Loucy (cell line): ENCODE results near the gene PTCH1.

Experiments used
- H2AFZ ChIP-seq: fragments of 200-600 bp; sonication (generic); 2 replicates; pipeline ENCODE4 v1.6.0; 2016; ENCODE audit warnings: antibody characterized with exemption, mild to moderate bottlenecking, low read length, moderate library complexity
- H3F3A ChIP-seq: fragments of 200-600 bp; 2 replicates; pipeline ENCODE4 v1.6.0; 2016; ENCODE audit warnings: antibody characterized with exemption, low read depth, mild to moderate bottlenecking
- H3K27me3 ChIP-seq: fragments of 200-600 bp; sonication (generic); 2 replicates; pipeline ENCODE4 v1.6.1; 2014; ENCODE audit warnings: low read length, mild to moderate bottlenecking; ENCODE audit not compliant: insufficient read depth, poor library complexity, severe bottlenecking
- H3K36me3 ChIP-seq: fragments of 200-600 bp; sonication (generic); 2 replicates; pipeline ENCODE4 v1.6.1; 2016; ENCODE audit warnings: low read length; ENCODE audit not compliant: insufficient read depth
- H3K4me1 ChIP-seq: fragments of 200-600 bp; sonication (generic); 2 replicates; pipeline ENCODE4 v1.5.1; 2014; ENCODE audit warnings: low read length, mild to moderate bottlenecking; ENCODE audit not compliant: insufficient read depth, poor library complexity, severe bottlenecking
- H3K4me2 ChIP-seq: fragments of 200-600 bp; sonication (generic); 2 replicates; pipeline ENCODE4 v1.6.0; 2014; ENCODE audit warnings: antibody characterized with exemption, low read length, low read depth, mild to moderate bottlenecking; ENCODE audit not compliant: poor library complexity, severe bottlenecking
- H3K4me3 ChIP-seq: fragments of 200-600 bp; sonication (generic); 2 replicates; pipeline ENCODE4 v1.5.1; 2014; ENCODE audit warnings: low read length, mild to moderate bottlenecking, mixed read lengths; ENCODE audit not compliant: poor library complexity, severe bottlenecking
- H3K79me2 ChIP-seq: fragments of 200-600 bp; sonication (generic); 2 replicates; pipeline ENCODE4 v1.6.1; 2014; ENCODE audit warnings: low read length; ENCODE audit not compliant: insufficient read depth
- H3K9ac ChIP-seq: fragments of 200-600 bp; sonication (generic); 2 replicates; pipeline ENCODE4 v1.6.0; 2014; ENCODE audit warnings: mild to moderate bottlenecking, low read depth, low read length, moderate library complexity; ENCODE audit not compliant: poor library complexity, severe bottlenecking
- H3K9me2 ChIP-seq: fragments of 200-600 bp; sonication (generic); replicated peaks from 2 replicates; pipeline ENCODE4 v1.6.1; 2016; ENCODE audit warnings: low read depth, low read length, mixed read lengths
- H3K9me3 ChIP-seq: fragments of 200-600 bp; sonication (generic); 2 replicates; pipeline ENCODE4 v1.6.1; 2014; ENCODE audit warnings: mild to moderate bottlenecking, antibody characterized with exemption, low read length, low read depth; ENCODE audit not compliant: insufficient read depth
- H4K20me1 ChIP-seq: fragments of 200-600 bp; sonication (generic); 2 replicates; pipeline ENCODE4 v1.6.0; 2014; ENCODE audit warnings: antibody characterized with exemption, low read length, mild to moderate bottlenecking; ENCODE audit not compliant: insufficient read depth, poor library complexity, severe bottlenecking
- CTCF ChIP-seq: fragments of 200-600 bp; sonication (generic); conservative IDR thresholded peaks from 2 replicates; pipeline ENCODE4 v1.5.1; 2014; ENCODE audit warnings: mild to moderate bottlenecking, antibody characterized with exemption, low read length
- EZH2phosphoT487 ChIP-seq: fragments of 200-600 bp; IDR thresholded peaks from 2 replicates; pipeline ENCODE4 v1.6.1; 2018; ENCODE audit warnings: antibody characterized with exemption, mild to moderate bottlenecking, moderate library complexity, borderline replicate concordance

PTCH1 gene

GRCh38 chr9:95551406-95551805 is 34.6 kb upstream of the PTCH1 start:
- TF ChIP-seq EZH2phosphoT487 (no peak), CTCF (no peak)
- no peaks in the 10 kb centered on the region for H3K79me2 ChIP-seq
- no peak overlapping the region for H3K4me2 ChIP-seq
- H4K20me1 ChIP-seq: no peaks in the 10 kb centered on the region
- no peaks in the 10 kb centered on the region for H3F3A ChIP-seq
- H3K36me3 ChIP-seq: no peaks in the 10 kb centered on the region
- H3K4me1 ChIP-seq: no peaks in the 10 kb centered on the region
- no peak overlapping the region for H3K4me3 ChIP-seq
- H2AFZ ChIP-seq: no peak overlapping the region
- H3K9me3 ChIP-seq: no peaks in the 10 kb centered on the region
- H3K9me2 ChIP-seq: no peaks in the 10 kb centered on the region
- no peaks in the 10 kb centered on the region for H3K27me3 ChIP-seq
- no peak overlapping the region for H3K9ac ChIP-seq

GRCh38 chr9:95545831-95546567 is 29.2 kb upstream of the PTCH1 start:
- Histone ChIP-seq H3K9ac (no peak overlapping the region), H3K4me2 (no peak overlapping the region), H4K20me1 (no peaks in the 10 kb centered on the region), H2AFZ (no peak overlapping the region), H3K79me2 (no peaks in the 10 kb centered on the region), H3K4me3 (no peak overlapping the region), H3K4me1 (no peaks in the 10 kb centered on the region), H3K9me3 (no peaks in the 10 kb centered on the region), H3K9me2 (no peaks in the 10 kb centered on the region), H3F3A (no peaks in the 10 kb centered on the region), H3K36me3 (no peaks in the 10 kb centered on the region), H3K27me3 (no peaks in the 10 kb centered on the region)
- TF ChIP-seq EZH2phosphoT487 (no peak), CTCF (no peak)

GRCh38 chr9:95533996-95534680 is 17.4 kb upstream of the PTCH1 start:
- Histone ChIP-seq H3K9me2 (no peaks in the 10 kb centered on the region), H2AFZ (no peak overlapping the region), H3K9ac (no peak overlapping the region), H3K9me3 (no peaks in the 10 kb centered on the region), H3K36me3 (no peaks in the 10 kb centered on the region), H3K4me1 (no peaks in the 10 kb centered on the region), H4K20me1 (no peaks in the 10 kb centered on the region), H3F3A (no peaks in the 10 kb centered on the region), H3K79me2 (no peaks in the 10 kb centered on the region), H3K27me3 (no peaks in the 10 kb centered on the region), H3K4me3 (no peak overlapping the region), H3K4me2 (no peak overlapping the region)
- TF ChIP-seq EZH2phosphoT487 (no peak), CTCF (no peak)
